NCI-H748 (cell line): ENCODE measurements around the gene C3orf38.
"Not testable (repeated sequence)": the region's sequence is repeated elsewhere in the genome, so short reads cannot be mapped to it uniquely, and the experiment has no call there.

ENCODE experiments used
- DNase-seq: peaks from one replicate; lab custom pipeline; 2025; ENCODE audit not compliant: unreplicated experiment; lab: John Stamatoyannopoulos, UW

The C3orf38 gene

GRCh38 chr3:88149509-88150362, at the start of gene C3orf38:
C3orf38 (plus strand) TSS chr3:88149959; CDS start chr3:88150053, 94 bp downstream.
- DNase-seq, result peak; percentile 93

DNA sequence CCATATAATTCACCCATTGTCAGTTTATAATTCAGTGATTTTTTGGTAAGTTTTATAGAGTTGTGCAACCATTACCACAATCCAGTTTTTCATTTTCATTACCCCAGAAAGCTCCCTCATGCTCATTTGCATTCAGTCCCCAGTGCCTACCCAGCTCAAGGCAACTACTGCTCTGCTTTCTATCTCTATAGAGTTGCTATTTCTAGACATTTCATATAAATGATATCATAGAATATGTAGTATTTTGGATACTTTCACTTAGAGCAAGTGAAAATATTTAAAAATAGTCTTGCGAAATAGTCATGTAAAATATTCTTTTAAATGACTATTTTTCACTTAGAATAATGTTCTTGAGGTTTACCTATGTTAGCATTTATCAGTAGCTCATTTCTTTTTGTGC, 48.6 kb upstream of the C3orf38 start:
- no peak for DNase-seq

DNA sequence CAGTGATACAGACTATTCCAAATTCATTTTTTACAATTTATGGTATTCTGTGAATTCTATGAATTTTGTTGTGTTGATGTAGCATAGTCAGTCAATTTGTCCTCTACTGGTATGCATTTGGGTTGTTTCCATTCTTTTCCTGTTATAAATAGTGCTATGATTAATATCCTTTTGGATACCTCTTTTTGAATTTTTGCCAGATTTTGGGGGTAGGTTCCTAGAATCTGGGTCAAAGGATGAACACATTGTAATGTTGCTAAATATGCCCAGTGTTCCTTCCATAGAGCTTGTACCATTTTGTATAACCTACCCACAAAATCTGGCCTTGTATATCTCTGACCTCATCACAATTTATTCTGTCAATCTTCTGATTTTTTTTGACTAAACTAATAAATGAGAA, 44.4 kb upstream of the C3orf38 start:
- DNase-seq, result no peak

DNA sequence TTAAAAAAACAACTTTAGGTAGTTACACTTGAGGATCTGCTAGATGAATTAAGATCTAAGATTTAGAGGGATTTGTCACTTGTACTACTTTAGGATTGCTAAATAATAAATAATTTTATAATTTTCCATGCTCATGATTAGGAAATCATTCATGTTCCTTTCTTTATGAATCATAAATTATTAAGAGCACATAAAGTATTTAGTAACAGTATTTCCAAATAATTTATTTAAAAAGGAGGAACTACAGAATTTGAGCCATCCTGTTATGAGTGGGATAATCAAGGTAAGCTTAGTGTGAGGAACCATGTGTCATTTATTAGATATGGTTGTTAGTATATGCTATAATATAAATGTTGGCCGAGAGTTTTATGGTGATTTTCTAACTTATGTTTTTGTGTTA, 37.5 kb upstream of the C3orf38 start:
- no peak for DNase-seq

DNA sequence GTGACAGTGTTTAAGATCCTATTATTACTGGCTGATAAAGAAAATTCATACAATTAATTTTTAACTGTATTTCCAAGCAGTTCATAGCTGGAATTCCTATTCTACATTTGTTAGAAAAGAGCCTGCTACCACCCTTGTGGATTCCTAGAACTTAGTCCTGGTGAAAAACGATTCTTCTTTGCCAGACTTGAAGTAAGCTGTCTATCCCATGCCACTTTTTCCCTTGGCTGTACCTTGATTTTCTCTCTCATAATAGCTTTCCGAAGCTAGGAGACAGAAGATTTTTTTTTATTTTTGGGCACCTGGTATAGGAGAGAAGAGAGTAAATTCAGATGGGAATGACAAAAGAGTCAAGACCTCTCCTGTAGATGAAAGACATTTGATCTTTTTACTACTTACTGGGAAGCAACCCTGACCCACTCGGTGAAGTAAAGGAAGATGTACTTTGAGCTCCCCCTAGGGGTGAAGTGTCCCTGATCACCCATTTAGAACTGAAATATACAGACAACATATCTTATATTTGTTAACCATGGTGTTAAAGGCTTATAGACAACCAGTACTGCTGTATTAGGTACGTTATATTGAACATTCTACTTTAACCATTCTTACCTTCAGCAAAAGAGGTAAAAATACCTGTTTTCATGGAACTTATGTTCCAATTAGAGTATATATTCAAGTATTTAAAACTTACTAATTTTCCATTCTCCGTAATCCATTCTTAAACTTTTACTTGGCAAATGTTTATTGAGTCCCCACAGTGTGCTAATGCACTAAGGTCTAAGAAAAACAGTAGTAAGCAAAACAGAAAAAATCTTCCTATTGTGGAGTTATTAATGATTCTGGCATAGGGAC, 36.2 kb upstream of the C3orf38 start:
- peak; percentile 53 for DNase-seq

GRCh38 chr3:88114878-88115549, 34.7 kb upstream of the C3orf38 start:
- DNase-seq, result no peak

GRCh38 chr3:88117683-88118082, 32.1 kb upstream of the C3orf38 start:
- no peak for DNase-seq

DNA sequence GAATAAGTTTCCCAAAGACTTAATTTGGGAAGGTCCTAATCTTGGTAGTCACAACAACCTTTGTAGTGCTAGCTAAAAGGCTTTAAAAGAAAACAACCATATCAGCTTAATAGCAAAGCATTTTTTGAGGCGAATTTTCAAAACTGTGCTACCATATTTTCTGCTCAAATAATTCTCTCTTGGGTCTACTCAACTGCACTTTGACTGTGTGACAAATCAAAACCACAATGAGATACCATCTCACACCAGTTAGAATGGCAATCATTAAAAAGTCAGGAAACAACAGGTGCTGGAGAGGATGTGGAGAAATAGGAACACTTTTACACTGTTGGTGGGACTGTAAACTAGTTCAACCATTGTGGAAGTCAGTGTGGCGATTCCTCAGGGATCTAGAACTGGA, 31.2 kb upstream of the C3orf38 start:
- not testable (repeated sequence) for DNase-seq

DNA sequence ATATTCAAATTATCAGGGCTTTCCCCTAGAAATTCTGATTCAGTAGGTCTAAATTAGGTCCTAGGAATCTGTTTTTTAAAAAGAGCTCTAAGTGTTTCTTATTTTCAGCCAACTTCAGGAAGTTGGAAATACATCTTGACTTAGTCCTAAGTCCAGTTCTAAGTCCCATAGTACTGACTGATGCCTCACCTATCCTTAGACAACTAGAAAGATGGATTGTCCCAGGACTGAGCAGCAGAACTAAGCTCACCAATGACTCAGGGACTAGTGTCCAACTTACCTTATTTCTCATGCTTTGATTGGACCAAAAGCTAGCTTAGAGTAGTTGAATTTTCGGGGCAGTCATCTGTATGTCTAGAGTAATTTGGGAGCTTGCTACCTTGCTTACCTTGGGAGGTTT, 26.2 kb upstream of the C3orf38 start:
- no peak for DNase-seq

DNA sequence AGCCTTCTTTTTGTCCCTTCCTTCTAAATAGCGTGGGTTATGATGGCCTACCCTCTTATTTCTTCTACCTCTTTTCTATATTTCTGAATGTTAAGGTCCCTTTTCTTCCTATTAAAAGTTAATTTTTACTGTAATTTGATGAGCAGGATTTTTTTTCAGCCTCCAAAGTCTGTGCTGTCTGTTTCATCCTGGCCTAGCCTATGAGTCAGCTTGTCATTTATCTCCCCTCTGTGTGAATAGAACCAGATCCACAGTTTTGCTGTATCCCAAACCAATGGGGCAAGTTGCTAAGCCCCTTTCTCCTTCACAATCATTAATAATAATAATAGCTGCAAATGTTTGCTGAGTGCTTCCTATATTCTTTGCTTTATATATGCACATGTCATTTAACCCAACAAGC, 18.1 kb upstream of the C3orf38 start:
- DNase-seq, result no peak

- no peak for DNase-seq
Observed at GRCh38 chr3:88132894-88133293, 16.9 kb upstream of the C3orf38 start.

- DNase-seq, result no peak
Observed at GRCh38 chr3:88133711-88134263, 16.0 kb upstream of the C3orf38 start.

GRCh38 chr3:88137836-88138235, 11.9 kb upstream of the C3orf38 start:
- DNase-seq, result no peak

DNA sequence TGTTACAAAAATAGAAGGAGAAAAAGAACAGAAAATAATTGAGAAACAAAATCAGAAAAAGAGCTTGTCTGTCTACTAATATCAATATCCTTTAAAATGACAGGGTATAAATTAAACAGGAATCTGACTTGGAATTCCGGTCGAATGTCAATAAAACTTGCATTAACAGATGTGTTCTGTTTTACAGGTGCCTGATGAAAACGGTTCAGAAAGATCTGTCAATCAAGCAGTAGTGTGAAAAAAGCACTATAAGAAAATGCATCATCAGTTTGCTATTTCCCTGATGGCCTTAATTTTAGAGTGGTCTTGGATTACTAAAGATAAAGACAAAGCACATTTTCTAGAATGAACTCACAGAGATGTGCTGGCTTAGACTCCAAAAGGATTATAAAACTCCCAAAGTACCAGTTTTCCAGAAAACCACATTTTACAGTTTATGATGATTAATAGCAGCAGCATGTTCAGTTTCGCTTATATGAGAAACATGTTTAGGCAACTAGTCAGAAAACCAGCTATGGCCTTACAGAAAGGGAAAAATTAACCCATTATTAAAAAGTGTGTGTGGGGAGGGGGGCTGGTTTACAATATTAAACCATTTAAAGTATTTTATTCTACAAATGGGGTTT, 8.2 kb upstream of the C3orf38 start:
- DNase-seq, result no peak

GRCh38 chr3:88142094-88142624, 7.6 kb upstream of the C3orf38 start:
- no peak for DNase-seq

- DNase-seq, result no peak
Observed at GRCh38 chr3:88147261-88147660, 2.5 kb upstream of the C3orf38 start.

GRCh38 chr3:88148651-88149050, 1.1 kb upstream of the C3orf38 start:
- no peak for DNase-seq

- DNase-seq, result peak; percentile 70
Observed at GRCh38 chr3:88149101-88149508, 654 bp upstream of the C3orf38 start.

DNA sequence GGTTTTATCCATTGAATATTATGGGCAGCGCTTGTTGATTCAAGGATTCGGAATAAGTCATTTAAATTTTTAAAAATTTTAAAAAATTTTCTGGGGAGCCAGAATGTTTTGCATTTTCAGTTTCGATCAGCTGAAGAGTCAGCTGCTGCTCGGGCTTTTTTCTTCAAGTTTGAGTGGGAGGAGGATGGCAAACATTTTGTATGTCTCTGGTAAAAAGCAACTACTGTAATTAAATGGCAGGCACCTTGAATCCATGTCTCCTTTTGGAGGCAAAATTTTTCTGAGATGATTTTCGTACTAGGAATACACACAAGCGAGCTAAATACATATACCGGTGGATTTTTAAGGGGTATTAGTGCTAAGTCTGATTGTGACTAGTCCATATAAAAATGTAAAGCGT, 612 bp downstream of the C3orf38 start:
- peak; percentile 36 for DNase-seq

- no peak for DNase-seq
Observed at GRCh38 chr3:88150806-88151205, 1.0 kb downstream of the C3orf38 start.
